Measurements from ENCODE around the gene AGBL5. TPM values are rescaled to one million over a fixed set of nuclear protein-coding genes. Genes with fewer than 3 reads are reported as not detected.

Gene AGBL5
- total and polyA plus RNA-seq, 2 of the 13 experiments (the other 11 are each of a cell fraction or from before 2014, with no cell fraction given): 55.9 to 73.3 TPM

DNA sequence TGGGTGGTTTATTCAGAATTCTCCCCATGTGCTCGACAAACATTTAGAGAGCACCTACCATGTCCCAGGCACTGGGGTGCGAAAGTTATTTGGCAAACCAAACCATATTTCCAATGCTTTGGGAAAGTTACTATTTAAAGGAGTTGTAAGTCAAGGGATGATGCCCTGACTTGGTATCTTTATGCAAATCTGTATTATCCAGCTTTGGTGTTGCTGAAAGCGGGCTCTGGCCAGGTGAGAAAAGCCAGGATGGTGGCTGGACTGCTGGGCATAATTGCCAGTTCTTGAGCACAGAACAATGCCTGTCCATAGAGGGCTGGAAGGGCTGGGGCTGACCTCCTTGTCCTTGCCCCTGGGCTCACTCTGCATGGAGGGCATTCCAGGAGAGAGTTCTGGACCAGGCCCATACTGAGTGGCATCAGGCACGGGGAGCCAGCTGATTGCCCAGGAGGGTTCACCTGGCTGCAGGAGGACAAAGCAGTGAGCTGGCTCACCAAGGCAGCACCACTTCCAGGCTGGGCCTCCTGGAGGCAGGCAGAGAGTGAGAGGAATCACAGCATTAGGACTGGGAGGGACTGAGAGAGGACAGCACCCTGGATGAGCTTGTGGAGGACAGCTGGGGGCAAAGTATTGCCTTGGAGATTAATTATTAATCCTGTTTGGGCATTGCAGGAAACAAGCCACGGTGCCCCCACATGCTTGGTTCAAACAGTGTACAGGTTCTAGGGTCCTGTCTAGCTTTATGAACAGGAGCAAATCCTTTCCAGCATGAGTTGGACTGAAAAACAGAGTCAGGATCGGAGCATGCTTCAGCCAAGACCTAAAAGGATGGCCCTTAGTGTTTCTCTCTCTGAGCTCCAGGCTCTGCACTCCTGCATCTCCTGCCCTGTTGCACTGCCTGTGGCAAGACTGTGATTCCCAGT, 42.2 kb downstream of the AGBL5 start (continued):
- TF ChIP-seq, protein P1, sequence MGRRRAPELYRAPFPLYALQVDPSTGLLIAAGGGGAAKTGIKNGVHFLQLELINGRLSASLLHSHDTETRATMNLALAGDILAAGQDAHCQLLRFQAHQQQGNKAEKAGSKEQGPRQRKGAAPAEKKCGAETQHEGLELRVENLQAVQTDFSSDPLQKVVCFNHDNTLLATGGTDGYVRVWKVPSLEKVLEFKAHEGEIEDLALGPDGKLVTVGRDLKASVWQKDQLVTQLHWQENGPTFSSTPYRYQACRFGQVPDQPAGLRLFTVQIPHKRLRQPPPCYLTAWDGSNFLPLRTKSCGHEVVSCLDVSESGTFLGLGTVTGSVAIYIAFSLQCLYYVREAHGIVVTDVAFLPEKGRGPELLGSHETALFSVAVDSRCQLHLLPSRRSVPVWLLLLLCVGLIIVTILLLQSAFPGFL (CRISPR knock-in tag; IDR thresholded peaks at IDR 0.05): no peak
- TF ChIP-seq, protein P2, sequence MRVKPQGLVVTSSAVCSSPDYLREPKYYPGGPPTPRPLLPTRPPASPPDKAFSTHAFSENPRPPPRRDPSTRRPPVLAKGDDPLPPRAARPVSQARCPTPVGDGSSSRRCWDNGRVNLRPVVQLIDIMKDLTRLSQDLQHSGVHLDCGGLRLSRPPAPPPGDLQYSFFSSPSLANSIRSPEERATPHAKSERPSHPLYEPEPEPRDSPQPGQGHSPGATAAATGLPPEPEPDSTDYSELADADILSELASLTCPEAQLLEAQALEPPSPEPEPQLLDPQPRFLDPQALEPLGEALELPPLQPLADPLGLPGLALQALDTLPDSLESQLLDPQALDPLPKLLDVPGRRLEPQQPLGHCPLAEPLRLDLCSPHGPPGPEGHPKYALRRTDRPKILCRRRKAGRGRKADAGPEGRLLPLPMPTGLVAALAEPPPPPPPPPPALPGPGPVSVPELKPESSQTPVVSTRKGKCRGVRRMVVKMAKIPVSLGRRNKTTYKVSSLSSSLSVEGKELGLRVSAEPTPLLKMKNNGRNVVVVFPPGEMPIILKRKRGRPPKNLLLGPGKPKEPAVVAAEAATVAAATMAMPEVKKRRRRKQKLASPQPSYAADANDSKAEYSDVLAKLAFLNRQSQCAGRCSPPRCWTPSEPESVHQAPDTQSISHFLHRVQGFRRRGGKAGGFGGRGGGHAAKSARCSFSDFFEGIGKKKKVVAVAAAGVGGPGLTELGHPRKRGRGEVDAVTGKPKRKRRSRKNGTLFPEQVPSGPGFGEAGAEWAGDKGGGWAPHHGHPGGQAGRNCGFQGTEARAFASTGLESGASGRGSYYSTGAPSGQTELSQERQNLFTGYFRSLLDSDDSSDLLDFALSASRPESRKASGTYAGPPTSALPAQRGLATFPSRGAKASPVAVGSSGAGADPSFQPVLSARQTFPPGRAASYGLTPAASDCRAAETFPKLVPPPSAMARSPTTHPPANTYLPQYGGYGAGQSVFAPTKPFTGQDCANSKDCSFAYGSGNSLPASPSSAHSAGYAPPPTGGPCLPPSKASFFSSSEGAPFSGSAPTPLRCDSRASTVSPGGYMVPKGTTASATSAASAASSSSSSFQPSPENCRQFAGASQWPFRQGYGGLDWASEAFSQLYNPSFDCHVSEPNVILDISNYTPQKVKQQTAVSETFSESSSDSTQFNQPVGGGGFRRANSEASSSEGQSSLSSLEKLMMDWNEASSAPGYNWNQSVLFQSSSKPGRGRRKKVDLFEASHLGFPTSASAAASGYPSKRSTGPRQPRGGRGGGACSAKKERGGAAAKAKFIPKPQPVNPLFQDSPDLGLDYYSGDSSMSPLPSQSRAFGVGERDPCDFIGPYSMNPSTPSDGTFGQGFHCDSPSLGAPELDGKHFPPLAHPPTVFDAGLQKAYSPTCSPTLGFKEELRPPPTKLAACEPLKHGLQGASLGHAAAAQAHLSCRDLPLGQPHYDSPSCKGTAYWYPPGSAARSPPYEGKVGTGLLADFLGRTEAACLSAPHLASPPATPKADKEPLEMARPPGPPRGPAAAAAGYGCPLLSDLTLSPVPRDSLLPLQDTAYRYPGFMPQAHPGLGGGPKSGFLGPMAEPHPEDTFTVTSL (CRISPR knock-in tag; IDR thresholded peaks at IDR 0.05; ENCODE audit: borderline replicate concordance): 0 out of 2 replicates have a peak, but pooled peaks have one; percentile 53
- TF ChIP-seq NR2F2 (IDR thresholded peaks at IDR 0.05; ENCODE audit: borderline replicate concordance, low read depth) (peak; percentile 14; the same call in 1 of the 2 replicates), YEATS4 (CRISPR knock-in tag; IDR thresholded peaks at IDR 0.05; ENCODE audit: borderline replicate concordance) (peak; percentile 78), ZNF615 (CRISPR knock-in tag; IDR thresholded peaks at IDR 0.05; ENCODE audit: borderline replicate concordance) (no peak), TSC22D2 (CRISPR knock-in tag; IDR thresholded peaks at IDR 0.05; ENCODE audit: borderline replicate concordance) (peak; percentile 69; the same call in 1 of the 2 replicates), GATAD2A (CRISPR knock-in tag; IDR thresholded peaks at IDR 0.05) (peak; percentile 94), PAX8 (CRISPR knock-in tag; IDR thresholded peaks at IDR 0.05; ENCODE audit: borderline replicate concordance) (no peak; the same call in 1 of the 2 replicates), SPEN (CRISPR knock-in tag; IDR thresholded peaks at IDR 0.05; ENCODE audit: low read depth) (peak; percentile 80), ARNTL (CRISPR knock-in tag; IDR thresholded peaks at IDR 0.05) (peak; percentile 89), ZMAT3 (CRISPR knock-in tag; conservative IDR thresholded peaks at IDR 0.05) (no peak), ZNF12 (CRISPR knock-in tag; IDR thresholded peaks at IDR 0.05) (peak; percentile 51; the same call in 1 of the 2 replicates), ISL2 (CRISPR knock-in tag; IDR thresholded peaks at IDR 0.05) (peak; percentile 86)
- TF ChIP-seq, protein P3, sequence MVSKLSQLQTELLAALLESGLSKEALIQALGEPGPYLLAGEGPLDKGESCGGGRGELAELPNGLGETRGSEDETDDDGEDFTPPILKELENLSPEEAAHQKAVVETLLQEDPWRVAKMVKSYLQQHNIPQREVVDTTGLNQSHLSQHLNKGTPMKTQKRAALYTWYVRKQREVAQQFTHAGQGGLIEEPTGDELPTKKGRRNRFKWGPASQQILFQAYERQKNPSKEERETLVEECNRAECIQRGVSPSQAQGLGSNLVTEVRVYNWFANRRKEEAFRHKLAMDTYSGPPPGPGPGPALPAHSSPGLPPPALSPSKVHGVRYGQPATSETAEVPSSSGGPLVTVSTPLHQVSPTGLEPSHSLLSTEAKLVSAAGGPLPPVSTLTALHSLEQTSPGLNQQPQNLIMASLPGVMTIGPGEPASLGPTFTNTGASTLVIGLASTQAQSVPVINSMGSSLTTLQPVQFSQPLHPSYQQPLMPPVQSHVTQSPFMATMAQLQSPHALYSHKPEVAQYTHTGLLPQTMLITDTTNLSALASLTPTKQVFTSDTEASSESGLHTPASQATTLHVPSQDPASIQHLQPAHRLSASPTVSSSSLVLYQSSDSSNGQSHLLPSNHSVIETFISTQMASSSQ (IDR thresholded peaks at IDR 0.05; ENCODE audit: low read depth): peak; percentile 100
- TF ChIP-seq, protein P3 (CRISPR knock-in tag; IDR thresholded peaks at IDR 0.05; ENCODE audit: borderline replicate concordance): peak; percentile 99
- TF ChIP-seq, protein P4, sequence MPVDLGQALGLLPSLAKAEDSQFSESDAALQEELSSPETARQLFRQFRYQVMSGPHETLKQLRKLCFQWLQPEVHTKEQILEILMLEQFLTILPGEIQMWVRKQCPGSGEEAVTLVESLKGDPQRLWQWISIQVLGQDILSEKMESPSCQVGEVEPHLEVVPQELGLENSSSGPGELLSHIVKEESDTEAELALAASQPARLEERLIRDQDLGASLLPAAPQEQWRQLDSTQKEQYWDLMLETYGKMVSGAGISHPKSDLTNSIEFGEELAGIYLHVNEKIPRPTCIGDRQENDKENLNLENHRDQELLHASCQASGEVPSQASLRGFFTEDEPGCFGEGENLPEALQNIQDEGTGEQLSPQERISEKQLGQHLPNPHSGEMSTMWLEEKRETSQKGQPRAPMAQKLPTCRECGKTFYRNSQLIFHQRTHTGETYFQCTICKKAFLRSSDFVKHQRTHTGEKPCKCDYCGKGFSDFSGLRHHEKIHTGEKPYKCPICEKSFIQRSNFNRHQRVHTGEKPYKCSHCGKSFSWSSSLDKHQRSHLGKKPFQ (CRISPR knock-in tag; IDR thresholded peaks at IDR 0.05; ENCODE audit: insufficient replicate concordance): peak; percentile 97

Measured in HepG2 (cell line).